Measurements from ENCODE around the gene UBA52.

The UBA52 gene

GRCh38 chr19:18603958-18604819, 32.5 kb downstream of the UBA52 start:
- Histone ChIP-seq H3K27me3 (ENCODE audit: control insufficient read depth, insufficient read depth, low read length) (peaks cover 82% of the 10 kb centered on the region), H3K27ac (ENCODE audit: low read depth, low read length) (no peak overlapping the region), H3K4me3 (ENCODE audit: low read depth, low read length) (peak overlapping the region; percentile 31; the same call in 1 of the 2 replicates), H3K9me3 (ENCODE audit: control insufficient read depth, insufficient read depth, low read length) (no peaks in the 10 kb centered on the region), H3K9ac (ENCODE audit: low read depth, low read length) (no peak overlapping the region), H3K4me1 (ENCODE audit: control insufficient read depth, insufficient read depth, low read length) (peaks cover 22% of the 10 kb centered on the region), H3K36me3 (ENCODE audit: control insufficient read depth, insufficient read depth, low read length) (no peaks in the 10 kb centered on the region)

- H3K27ac ChIP-seq (ENCODE audit: low read depth, low read length): no peak overlapping the region
- H3K36me3 ChIP-seq (ENCODE audit: control insufficient read depth, insufficient read depth, low read length): no peaks in the 10 kb centered on the region
- H3K9me3 ChIP-seq (ENCODE audit: control insufficient read depth, insufficient read depth, low read length): no peaks in the 10 kb centered on the region
- no peak overlapping the region for H3K4me3 ChIP-seq (ENCODE audit: low read depth, low read length)
- H3K9ac ChIP-seq (ENCODE audit: low read depth, low read length): no peak overlapping the region
- peaks cover 28% of the 10 kb centered on the region for H3K4me1 ChIP-seq (ENCODE audit: control insufficient read depth, insufficient read depth, low read length)
- H3K27me3 ChIP-seq (ENCODE audit: control insufficient read depth, insufficient read depth, low read length): peaks cover 86% of the 10 kb centered on the region
These were observed 33.1 kb downstream of the UBA52 start for GRCh38 chr19:18604820-18605159.

DNA sequence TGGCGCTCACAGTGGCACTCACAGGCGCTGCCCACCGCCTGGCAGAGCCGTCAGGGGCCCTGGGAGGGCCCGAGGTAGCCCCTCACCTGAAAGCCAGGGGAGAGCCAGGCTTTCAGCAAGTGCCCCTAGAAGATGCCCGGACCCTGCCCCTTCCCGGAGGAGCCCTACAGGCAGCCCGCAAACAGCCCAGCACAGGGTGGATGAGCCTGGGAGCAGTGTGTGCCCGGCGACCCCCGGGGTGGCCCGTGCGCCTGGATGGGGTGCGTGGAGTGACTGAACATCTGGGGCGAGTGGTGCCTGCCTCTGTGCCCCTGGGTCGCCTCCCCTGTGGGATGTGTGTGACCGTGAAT, 33.5 kb downstream of the UBA52 start:
- H3K36me3 ChIP-seq (ENCODE audit: control insufficient read depth, insufficient read depth, low read length): no peaks in the 10 kb centered on the region
- no peak overlapping the region for H3K27ac ChIP-seq (ENCODE audit: low read depth, low read length)

GRCh38 chr19:18605546-18606280, 34.1 kb downstream of the UBA52 start:
- Histone ChIP-seq H3K27me3 (ENCODE audit: control insufficient read depth, insufficient read depth, low read length) (peaks cover 92% of the 10 kb centered on the region), H3K4me3 (ENCODE audit: low read depth, low read length) (peak overlapping the region; percentile 21; the same call in 1 of the 2 replicates)

More for the DNA sequence above, 33.5 kb downstream of the UBA52 start:
- H3K4me3 ChIP-seq (ENCODE audit: low read depth, low read length): no peak overlapping the region
- no peaks in the 10 kb centered on the region for H3K9me3 ChIP-seq (ENCODE audit: control insufficient read depth, insufficient read depth, low read length)
- H3K9ac ChIP-seq (ENCODE audit: low read depth, low read length): no peak overlapping the region
- peaks cover 88% of the 10 kb centered on the region for H3K27me3 ChIP-seq (ENCODE audit: control insufficient read depth, insufficient read depth, low read length)
- peaks cover 31% of the 10 kb centered on the region for H3K4me1 ChIP-seq (ENCODE audit: control insufficient read depth, insufficient read depth, low read length)

GRCh38 chr19:18606281-18607225, 34.9 kb downstream of the UBA52 start, which contains the start of gene CRLF1:
Gene CRLF1 (minus strand): TSS chr19:18606799. CDS start chr19:18606656, 143 bp downstream.
- Histone ChIP-seq H3K36me3 (ENCODE audit: control insufficient read depth, insufficient read depth, low read length) (no peaks in the 10 kb centered on the region), H3K9ac (ENCODE audit: low read depth, low read length) (no peak within 1 kb of the TSS), H3K9me3 (ENCODE audit: control insufficient read depth, insufficient read depth, low read length) (no peaks in the 10 kb centered on the region), H3K4me1 (ENCODE audit: control insufficient read depth, insufficient read depth, low read length) (peaks cover 40% of the 10 kb centered on the region), H3K27ac (ENCODE audit: low read depth, low read length) (no peak within 1 kb of the TSS), H3K27me3 (ENCODE audit: control insufficient read depth, insufficient read depth, low read length) (peaks cover 95% of the 10 kb centered on the region), H3K4me3 (ENCODE audit: low read depth, low read length) (peak within 1 kb of the TSS; percentile 21; the same call in 1 of the 2 replicates)

More at GRCh38 chr19:18605546-18606280, 34.1 kb downstream of the UBA52 start:
- Histone ChIP-seq H3K36me3 (ENCODE audit: control insufficient read depth, insufficient read depth, low read length) (no peaks in the 10 kb centered on the region), H3K4me1 (ENCODE audit: control insufficient read depth, insufficient read depth, low read length) (peaks cover 35% of the 10 kb centered on the region), H3K9ac (ENCODE audit: low read depth, low read length) (no peak overlapping the region), H3K9me3 (ENCODE audit: control insufficient read depth, insufficient read depth, low read length) (no peaks in the 10 kb centered on the region), H3K27ac (ENCODE audit: low read depth, low read length) (no peak overlapping the region)

- Histone ChIP-seq H3K27me3 (ENCODE audit: control insufficient read depth, insufficient read depth, low read length) (peaks cover 95% of the 10 kb centered on the region), H3K36me3 (ENCODE audit: control insufficient read depth, insufficient read depth, low read length) (no peaks in the 10 kb centered on the region), H3K4me1 (ENCODE audit: control insufficient read depth, insufficient read depth, low read length) (peaks cover 40% of the 10 kb centered on the region), H3K9ac (ENCODE audit: low read depth, low read length) (no peak overlapping the region), H3K4me3 (ENCODE audit: low read depth, low read length) (no peak overlapping the region), H3K27ac (ENCODE audit: low read depth, low read length) (no peak overlapping the region), H3K9me3 (ENCODE audit: control insufficient read depth, insufficient read depth, low read length) (no peaks in the 10 kb centered on the region)
These were observed 35.8 kb downstream of the UBA52 start for GRCh38 chr19:18607226-18608101.

GRCh38 chr19:18608102-18608804, 36.6 kb downstream of the UBA52 start:
- H3K36me3 ChIP-seq (ENCODE audit: control insufficient read depth, insufficient read depth, low read length): no peaks in the 10 kb centered on the region
- no peak overlapping the region for H3K4me3 ChIP-seq (ENCODE audit: low read depth, low read length)
- H3K27ac ChIP-seq (ENCODE audit: low read depth, low read length): no peak overlapping the region
- H3K4me1 ChIP-seq (ENCODE audit: control insufficient read depth, insufficient read depth, low read length): peaks cover 40% of the 10 kb centered on the region
- H3K27me3 ChIP-seq (ENCODE audit: control insufficient read depth, insufficient read depth, low read length): peaks cover 95% of the 10 kb centered on the region
- H3K9me3 ChIP-seq (ENCODE audit: control insufficient read depth, insufficient read depth, low read length): no peaks in the 10 kb centered on the region
- no peak overlapping the region for H3K9ac ChIP-seq (ENCODE audit: low read depth, low read length)

GRCh38 chr19:18608805-18609716, 37.4 kb downstream of the UBA52 start:
- peaks cover 43% of the 10 kb centered on the region for H3K4me1 ChIP-seq (ENCODE audit: control insufficient read depth, insufficient read depth, low read length)
- H3K9ac ChIP-seq (ENCODE audit: low read depth, low read length): no peak overlapping the region
- no peak overlapping the region for H3K27ac ChIP-seq (ENCODE audit: low read depth, low read length)
- no peaks in the 10 kb centered on the region for H3K36me3 ChIP-seq (ENCODE audit: control insufficient read depth, insufficient read depth, low read length)
- H3K27me3 ChIP-seq (ENCODE audit: control insufficient read depth, insufficient read depth, low read length): peaks cover 96% of the 10 kb centered on the region
- no peak overlapping the region for H3K4me3 ChIP-seq (ENCODE audit: low read depth, low read length)
- H3K9me3 ChIP-seq (ENCODE audit: control insufficient read depth, insufficient read depth, low read length): no peaks in the 10 kb centered on the region

- no peaks in the 10 kb centered on the region for H3K36me3 ChIP-seq (ENCODE audit: control insufficient read depth, insufficient read depth, low read length)
- no peak overlapping the region for H3K27ac ChIP-seq (ENCODE audit: low read depth, low read length)
- H3K27me3 ChIP-seq (ENCODE audit: control insufficient read depth, insufficient read depth, low read length): peaks cover 96% of the 10 kb centered on the region
- no peaks in the 10 kb centered on the region for H3K9me3 ChIP-seq (ENCODE audit: control insufficient read depth, insufficient read depth, low read length)
- H3K9ac ChIP-seq (ENCODE audit: low read depth, low read length): no peak overlapping the region
- no peak overlapping the region for H3K4me3 ChIP-seq (ENCODE audit: low read depth, low read length)
- H3K4me1 ChIP-seq (ENCODE audit: control insufficient read depth, insufficient read depth, low read length): peaks cover 38% of the 10 kb centered on the region
These were observed 38.0 kb downstream of the UBA52 start for GRCh38 chr19:18609717-18610051.
